H1 (cell line): ENCODE data around the gene AMN.

Source experiments
- ASH2L ChIP-seq: fragments of 200-600, 300-600 bp; sonication (generic); IDR thresholded peaks from one replicate; pipeline ENCODE4 v1.7.1; 2017; ENCODE audit warnings: low read length
- CREB1 ChIP-seq: IDR thresholded peaks from 2 replicates; pipeline ENCODE4 v1.6.1; 2012; ENCODE audit warnings: inconsistent platforms
- CTCF ChIP-seq, 3 experiments: IDR thresholded peaks; 1 replicate in 2 of 3; 2 replicates in 1 of 3; pipeline versions ENCODE4 v1.5.1 to v1.6.1; 2011; ENCODE audit warnings: low read length in 3 of 3, mild to moderate bottlenecking in 3 of 3, inconsistent platforms in 2 of 3, low read depth in 1 of 3, moderate library complexity in 1 of 3; ENCODE audit not compliant: insufficient read depth in 1 of 3; ENCODE audit errors: control extremely low read depth in 1 of 3
- EZH2 ChIP-seq: fragments of 200-600 bp; sonication (generic); IDR thresholded peaks from 2 replicates; pipeline ENCODE4 v1.7.1; 2012; ENCODE audit warnings: low read depth, mild to moderate bottlenecking, moderate library complexity, low read length, inconsistent platforms; ENCODE audit not compliant: severe bottlenecking
- GTF2F1 ChIP-seq: IDR thresholded peaks from 2 replicates; pipeline ENCODE4 v1.6.1; 2012; ENCODE audit warnings: low read depth, low read length, improper control_type of control experiment, borderline replicate concordance
- POLR2A ChIP-seq, 2 experiments: IDR thresholded peaks; 1 replicate in 1 of 2; 2 replicates in 1 of 2; pipeline ENCODE4 v1.6.1; 2011; ENCODE audit warnings: low read depth in 2 of 2, low read length in 2 of 2, mild to moderate bottlenecking in 2 of 2; ENCODE audit errors: control extremely low read depth in 1 of 2
- SIN3A ChIP-seq, 2 experiments: IDR thresholded peaks in 1 of 2; conservative IDR thresholded peaks in 1 of 2; 2 replicates each; pipeline ENCODE4 v1.6.1; 2011 to 2012; ENCODE audit warnings: low read length in 2 of 2, improper control_type of control experiment in 1 of 2, low read depth in 1 of 2, mild to moderate bottlenecking in 1 of 2

- no peak for TF ChIP-seq ASH2L
- TF ChIP-seq POLR2A (IDR thresholded peaks at IDR 0.05; ENCODE audit: control extremely low read depth in 1 of 2, low read depth in 2 of 2, low read length in 2 of 2), result no peak
- TF ChIP-seq CTCF (IDR thresholded peaks at IDR 0.05; ENCODE audit: control extremely low read depth in 1 of 3, insufficient read depth in 1 of 3, low read depth in 1 of 3, low read length in 3 of 3), result no peak
- no peak for TF ChIP-seq EZH2
- TF ChIP-seq GTF2F1, result no peak
- TF ChIP-seq CREB1, result no peak
- TF ChIP-seq SIN3A (conservative IDR thresholded peaks at IDR 0.05 in 1 of 2, IDR thresholded peaks at IDR 0.05 in 1 of 2; ENCODE audit: low read depth in 1 of 2, low read length in 2 of 2), result no peak
These were observed 31.8 kb downstream of the AMN start for GRCh38 chr14:102954081-102954789.
